GM12872 (cell line): ENCODE measurements around the gene DHX32.

ENCODE experiments used
- CTCF ChIP-seq: IDR thresholded peaks from 3 replicates; pipeline ENCODE4 v1.5.1; 2011; ENCODE audit warnings: low read depth, mild to moderate bottlenecking, low read length, moderate library complexity; ENCODE audit not compliant: insufficient read depth

Gene DHX32

GRCh38 chr10:125881192-125881591, at the start of gene DHX32:
DHX32 (minus strand) TSS chr10:125881292; CDS start chr10:125880824, 468 bp downstream.
- no peak for TF ChIP-seq CTCF

GRCh38 chr10:125929618-125930017, 48.5 kb upstream of the DHX32 start:
- no peak for TF ChIP-seq CTCF

GRCh38 chr10:125928928-125929585, 48.0 kb upstream of the DHX32 start:
- TF ChIP-seq CTCF = no peak

- no peak for TF ChIP-seq CTCF
These were observed 45.2 kb upstream of the DHX32 start for GRCh38 chr10:125926247-125926646.

- TF ChIP-seq CTCF = no peak
These were observed 44.3 kb upstream of the DHX32 start for GRCh38 chr10:125925262-125925834.

- no peak for TF ChIP-seq CTCF
These were observed 35.9 kb upstream of the DHX32 start for GRCh38 chr10:125916977-125917376.

- no peak for TF ChIP-seq CTCF
These were observed 30.9 kb upstream of the DHX32 start for GRCh38 chr10:125911990-125912389.
